Measurements from ENCODE around the gene LRMDA.

DNA sequence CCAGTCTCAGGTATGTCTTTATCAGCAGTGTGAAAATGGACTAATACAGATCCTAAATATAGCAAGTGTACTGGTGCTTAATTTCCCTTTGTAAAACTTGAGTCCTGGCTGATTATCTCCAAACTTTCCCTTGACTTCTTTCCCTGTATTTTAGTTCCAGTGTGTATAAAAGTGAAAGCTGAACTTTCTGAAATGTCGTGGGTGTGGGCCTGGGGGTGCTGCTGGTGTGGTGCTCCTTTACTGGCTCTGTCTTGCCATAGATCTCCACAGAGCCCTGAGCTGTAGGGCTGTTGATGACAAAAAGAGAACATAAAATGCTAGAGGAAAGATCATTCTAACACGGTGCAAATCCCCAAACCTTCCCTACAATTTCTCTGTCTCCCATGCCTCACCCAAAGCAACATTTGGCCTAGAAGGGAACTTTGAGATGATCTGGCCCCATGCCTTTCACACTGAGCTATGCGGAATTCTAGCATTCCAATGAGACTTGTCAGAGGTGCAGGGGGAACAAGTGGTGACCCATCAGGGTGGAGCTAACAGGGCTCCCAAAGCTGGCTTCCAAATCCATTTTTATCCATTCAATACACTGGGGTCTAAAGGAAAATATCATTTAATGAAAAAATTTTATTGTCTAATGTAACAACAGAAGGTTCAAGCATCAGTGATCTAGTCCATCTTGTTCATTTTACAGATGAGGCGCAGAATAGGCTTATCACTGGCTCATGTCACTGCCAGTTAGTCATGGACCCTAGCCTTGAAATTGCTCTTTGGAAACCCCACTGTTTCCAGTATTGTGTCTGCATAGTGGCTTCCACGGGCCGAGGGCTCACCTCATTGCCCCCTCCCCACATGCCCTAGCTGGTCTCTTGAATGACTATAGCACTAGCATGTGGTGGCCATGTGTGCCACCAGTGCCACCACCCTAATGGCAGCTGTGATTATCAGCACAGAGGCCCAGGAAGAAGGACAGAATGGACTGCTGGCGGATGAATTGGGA lies 1000.9 kb downstream of the LRMDA start:
- TF ChIP-seq, protein P1, sequence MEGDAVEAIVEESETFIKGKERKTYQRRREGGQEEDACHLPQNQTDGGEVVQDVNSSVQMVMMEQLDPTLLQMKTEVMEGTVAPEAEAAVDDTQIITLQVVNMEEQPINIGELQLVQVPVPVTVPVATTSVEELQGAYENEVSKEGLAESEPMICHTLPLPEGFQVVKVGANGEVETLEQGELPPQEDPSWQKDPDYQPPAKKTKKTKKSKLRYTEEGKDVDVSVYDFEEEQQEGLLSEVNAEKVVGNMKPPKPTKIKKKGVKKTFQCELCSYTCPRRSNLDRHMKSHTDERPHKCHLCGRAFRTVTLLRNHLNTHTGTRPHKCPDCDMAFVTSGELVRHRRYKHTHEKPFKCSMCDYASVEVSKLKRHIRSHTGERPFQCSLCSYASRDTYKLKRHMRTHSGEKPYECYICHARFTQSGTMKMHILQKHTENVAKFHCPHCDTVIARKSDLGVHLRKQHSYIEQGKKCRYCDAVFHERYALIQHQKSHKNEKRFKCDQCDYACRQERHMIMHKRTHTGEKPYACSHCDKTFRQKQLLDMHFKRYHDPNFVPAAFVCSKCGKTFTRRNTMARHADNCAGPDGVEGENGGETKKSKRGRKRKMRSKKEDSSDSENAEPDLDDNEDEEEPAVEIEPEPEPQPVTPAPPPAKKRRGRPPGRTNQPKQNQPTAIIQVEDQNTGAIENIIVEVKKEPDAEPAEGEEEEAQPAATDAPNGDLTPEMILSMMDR (IDR thresholded peaks at IDR 0.05; ENCODE audit: low read depth, low read length) = no peak
- TF ChIP-seq EZH2phosphoT487 (IDR thresholded peaks at IDR 0.05; ENCODE audit: low read depth) = no peak

Data from OCI-LY3 (cell line).